T47D (cell line): ENCODE measurements around the gene NASP.

Experiments
- DNase-seq, 2 experiments: peaks; one replicate each; pipeline versions ENCODE4 v3.0.0 to v3.0.0-alpha.2; 2011 to 2012; ENCODE audit warnings: low read depth in 1 of 2, low spot score in 1 of 2
- JUND ChIP-seq: IDR thresholded peaks from 2 replicates; pipeline ENCODE4 v1.6.1; 2012; ENCODE audit warnings: low read depth
- in situ Hi-C: cut with HindIII; loops from 2 replicates; pipeline ENCODE4 v1.10.0; 2016; ENCODE audit warnings: low sequenced_read_pairs, low pct_unique_long_range_greater_than_20kb

The NASP gene, protein sequence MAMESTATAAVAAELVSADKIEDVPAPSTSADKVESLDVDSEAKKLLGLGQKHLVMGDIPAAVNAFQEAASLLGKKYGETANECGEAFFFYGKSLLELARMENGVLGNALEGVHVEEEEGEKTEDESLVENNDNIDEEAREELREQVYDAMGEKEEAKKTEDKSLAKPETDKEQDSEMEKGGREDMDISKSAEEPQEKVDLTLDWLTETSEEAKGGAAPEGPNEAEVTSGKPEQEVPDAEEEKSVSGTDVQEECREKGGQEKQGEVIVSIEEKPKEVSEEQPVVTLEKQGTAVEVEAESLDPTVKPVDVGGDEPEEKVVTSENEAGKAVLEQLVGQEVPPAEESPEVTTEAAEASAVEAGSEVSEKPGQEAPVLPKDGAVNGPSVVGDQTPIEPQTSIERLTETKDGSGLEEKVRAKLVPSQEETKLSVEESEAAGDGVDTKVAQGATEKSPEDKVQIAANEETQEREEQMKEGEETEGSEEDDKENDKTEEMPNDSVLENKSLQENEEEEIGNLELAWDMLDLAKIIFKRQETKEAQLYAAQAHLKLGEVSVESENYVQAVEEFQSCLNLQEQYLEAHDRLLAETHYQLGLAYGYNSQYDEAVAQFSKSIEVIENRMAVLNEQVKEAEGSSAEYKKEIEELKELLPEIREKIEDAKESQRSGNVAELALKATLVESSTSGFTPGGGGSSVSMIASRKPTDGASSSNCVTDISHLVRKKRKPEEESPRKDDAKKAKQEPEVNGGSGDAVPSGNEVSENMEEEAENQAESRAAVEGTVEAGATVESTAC

DNA sequence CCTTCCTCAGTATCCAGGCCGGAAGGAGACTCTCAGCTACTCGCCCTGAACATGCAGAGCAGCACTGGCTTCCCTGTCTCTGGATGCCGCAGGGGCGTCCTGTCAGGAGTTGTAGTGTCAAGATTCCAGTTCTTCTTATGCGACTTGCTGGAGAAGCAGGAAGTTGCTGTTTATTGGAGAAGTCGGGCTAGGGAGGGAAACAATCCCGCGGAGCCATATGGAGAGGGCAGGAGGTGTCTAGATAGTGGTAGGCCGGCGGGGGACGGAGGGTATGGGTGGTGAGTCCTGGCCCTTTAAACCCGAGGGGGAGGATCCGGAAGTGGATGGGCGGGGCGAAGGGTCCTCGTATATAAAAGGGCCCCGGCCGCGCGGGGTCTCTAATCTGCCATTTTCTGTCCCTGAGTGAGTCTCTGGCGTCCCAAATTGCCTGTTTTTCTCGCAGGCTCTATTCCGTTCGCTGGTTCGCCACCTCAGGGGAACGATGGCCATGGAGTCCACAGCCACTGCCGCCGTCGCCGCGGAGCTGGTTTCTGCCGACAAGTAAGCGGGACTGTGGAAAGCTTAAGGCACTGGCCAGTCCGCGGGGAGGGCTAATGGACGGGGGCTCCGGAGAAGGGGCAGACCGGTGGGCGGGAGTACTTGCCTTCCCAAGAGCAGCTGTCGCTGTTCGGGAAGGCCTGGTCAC lies at the start of gene NASP:
TSS of gene NASP (plus strand) at position 376 of the 685 bp plus-strand sequence. CDS start at position 482, 106 bp downstream.
- in situ Hi-C loops, result no loop called here
- DNase-seq, result peak; percentile 38 to 87
- no peak for TF ChIP-seq JUND

DNA sequence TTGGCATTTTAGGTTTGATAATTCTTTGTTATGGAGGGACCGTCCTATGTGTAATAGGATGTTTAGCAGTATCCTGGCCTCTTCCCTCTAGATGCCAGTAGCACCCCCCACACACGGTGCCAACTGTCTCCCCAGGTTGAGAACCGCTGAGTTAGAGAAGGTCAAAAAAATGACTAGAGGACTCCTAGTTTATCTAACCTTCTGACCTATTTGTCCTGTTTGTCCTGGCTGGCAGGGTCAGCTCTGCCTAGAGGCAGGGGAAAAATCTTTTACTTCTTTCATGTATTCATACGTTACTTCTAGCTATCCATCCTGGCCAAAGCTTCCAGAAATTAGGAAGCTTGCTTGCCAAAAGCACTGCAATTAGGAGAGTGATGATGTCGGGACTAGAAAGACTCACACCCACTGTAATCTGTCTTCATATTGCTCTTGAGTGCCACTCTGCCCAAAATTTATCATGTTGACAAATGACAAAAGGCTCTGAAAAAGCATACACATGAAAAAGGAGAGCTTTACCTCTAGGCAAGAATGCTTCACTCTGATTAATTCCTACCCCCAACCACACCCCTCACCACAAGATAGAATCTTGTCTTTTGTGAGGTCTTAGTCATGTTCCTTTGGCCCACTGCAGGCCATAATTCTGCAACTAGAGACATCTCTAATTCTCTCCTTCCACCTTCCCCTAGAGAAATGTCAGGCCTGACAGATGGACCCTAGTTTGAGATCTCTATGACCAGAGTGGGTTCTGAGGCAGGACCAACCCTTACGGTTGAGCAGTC lies 47.7 kb upstream of the NASP start:
- no peak for DNase-seq
- TF ChIP-seq JUND, result no peak
- in situ Hi-C loops, result no loop called here

DNA sequence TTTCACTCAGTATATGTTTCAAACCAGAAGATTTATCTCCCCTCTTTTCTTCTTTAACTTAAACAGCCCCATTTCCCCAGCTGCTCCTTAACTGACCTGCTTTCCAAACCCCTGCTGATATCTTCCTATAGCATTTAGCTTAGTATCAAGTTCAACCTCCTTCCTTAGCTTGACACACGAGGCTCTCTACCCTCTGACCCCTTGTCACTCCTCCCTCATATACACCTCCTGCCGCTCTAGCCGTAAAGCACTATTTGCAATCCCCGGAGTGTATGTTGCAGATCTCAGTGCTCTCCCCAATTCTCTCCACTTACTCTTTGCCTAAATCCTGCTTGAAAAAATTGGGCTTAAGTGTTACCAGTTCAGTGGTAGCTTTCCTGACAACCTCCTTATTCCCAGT lies 47.0 kb upstream of the NASP start:
- no peak for TF ChIP-seq JUND
- in situ Hi-C loops, result no loop called here
- no peak for DNase-seq

DNA sequence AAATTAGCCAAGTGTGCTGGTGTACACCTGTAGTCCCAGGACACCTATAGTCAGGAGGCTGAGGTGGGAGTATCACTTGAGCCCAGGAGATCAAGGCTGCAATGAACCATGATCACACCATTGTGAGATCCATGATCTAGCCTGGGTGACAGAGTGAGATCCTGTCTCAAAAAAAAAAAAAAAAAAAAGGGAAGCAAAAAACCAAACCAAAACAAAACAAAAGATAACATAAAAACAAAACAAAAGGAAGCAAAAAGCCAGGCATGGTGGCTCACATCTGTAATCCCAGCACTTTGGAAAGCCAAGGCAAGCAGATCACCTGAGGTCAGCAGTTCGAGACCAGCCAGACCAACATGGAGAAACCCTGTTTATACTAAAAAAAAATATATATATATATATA lies 42.6 kb upstream of the NASP start:
- no peak for TF ChIP-seq JUND
- in situ Hi-C loops, result no loop called here
- DNase-seq, result no peak

DNA sequence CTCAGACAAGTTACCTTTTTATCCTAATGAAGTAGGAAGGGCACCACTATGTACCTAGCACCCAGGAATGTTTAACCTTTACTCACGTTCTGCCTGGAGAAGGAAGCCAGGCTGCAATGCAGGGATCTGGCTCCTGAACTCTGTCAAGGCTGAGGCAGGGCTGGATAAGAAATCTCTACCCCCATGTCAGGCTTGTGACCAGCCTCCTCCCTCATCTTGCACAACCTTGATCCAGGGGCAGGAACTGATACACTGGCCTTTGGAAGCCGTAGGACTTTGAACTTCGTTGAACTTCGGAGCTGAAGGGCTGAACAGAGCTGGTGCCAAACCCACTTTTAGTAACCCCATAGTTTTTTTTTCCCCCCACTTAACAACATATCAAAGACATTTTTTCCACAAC lies 41.2 kb upstream of the NASP start:
- no peak for TF ChIP-seq JUND
- DNase-seq, result no peak
- in situ Hi-C loops, result no loop called here

DNA sequence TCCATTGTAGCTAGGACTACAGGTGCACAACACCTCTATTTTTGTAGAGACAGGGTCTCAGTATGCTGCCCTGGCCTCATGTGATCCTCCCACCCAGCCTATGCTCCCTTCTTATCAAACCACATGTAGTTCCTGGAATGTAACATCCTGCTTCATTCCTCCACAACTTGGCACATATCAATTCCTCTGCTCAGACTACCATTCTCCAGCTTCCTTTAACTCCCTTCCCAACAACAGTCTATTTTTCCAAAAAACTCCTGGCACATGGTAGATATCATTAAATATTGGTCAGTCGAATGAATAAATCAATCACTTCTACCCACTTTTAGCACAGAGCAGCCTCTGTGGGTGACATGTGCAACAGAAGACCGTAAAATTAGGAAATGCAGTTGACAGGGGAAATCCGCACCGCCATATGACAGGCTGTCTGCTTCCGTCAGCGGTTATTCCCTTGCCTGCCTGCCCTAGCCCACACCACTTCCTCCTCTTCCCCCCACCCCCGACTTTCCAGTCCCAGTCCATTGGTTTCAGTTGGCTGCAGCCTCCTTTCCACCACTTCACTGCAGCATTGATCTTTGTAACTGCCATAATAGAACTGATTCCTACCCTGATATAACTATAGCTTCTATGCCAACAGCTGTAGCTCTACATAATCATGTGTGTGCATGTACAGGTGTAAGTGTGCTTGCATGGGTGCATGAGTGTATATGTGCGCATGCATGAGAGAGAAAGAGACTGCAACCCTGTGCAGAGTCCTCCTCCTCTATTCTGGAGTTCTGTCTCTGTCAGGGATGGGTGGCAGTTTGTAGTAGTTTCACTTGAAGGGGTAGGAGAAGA lies 40.0 kb upstream of the NASP start:
- in situ Hi-C loops, result no loop called here
- DNase-seq, result no peak
- TF ChIP-seq JUND, result no peak

DNA sequence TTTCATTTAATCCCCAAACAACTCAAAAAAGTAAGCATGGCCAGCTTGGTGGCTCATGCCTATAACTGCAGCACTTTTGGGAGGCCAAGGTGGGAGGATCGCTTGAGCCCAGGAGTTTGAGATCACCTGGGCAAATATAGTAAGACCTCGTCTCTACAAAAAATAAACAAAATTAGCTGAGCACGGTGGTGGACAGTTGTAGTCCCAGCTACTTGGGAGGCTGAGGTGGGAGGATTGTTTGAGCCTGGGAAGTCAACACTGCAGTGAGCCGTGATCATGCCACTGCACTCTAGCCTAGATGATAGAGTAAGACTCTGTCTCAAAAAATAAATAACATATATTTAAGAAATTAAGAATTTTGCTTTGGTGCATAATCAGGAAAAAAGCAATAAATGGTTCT lies 39.3 kb upstream of the NASP start:
- in situ Hi-C loops, result no loop called here

DNA sequence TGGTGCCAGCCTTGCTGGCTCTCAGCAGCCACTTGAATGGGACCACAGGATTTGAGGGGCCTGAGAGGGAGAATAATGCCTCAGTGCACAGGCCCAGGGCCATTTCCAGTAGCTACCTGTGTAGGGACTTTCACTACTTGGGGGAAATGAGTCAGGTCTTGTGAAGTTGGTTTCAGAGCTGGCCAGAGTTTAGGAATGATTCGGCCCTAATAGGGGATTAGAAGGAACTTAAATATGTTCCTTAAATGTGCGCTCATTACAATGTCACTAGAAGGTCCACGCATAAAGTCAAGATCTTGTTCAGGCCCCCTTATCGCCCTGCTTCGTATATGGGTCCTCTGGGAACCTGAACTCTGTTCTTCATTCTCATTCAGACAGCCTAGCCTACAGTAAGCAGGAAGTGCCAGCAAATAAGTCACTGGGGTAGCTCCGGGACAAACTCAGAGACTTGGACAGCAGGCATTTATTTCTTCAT lies 38.8 kb upstream of the NASP start:
- no peak for DNase-seq
- in situ Hi-C loops, result no loop called here
- TF ChIP-seq JUND, result no peak

More for the DNA sequence above, 39.3 kb upstream of the NASP start:
- DNase-seq, result no peak
- TF ChIP-seq JUND, result no peak

DNA sequence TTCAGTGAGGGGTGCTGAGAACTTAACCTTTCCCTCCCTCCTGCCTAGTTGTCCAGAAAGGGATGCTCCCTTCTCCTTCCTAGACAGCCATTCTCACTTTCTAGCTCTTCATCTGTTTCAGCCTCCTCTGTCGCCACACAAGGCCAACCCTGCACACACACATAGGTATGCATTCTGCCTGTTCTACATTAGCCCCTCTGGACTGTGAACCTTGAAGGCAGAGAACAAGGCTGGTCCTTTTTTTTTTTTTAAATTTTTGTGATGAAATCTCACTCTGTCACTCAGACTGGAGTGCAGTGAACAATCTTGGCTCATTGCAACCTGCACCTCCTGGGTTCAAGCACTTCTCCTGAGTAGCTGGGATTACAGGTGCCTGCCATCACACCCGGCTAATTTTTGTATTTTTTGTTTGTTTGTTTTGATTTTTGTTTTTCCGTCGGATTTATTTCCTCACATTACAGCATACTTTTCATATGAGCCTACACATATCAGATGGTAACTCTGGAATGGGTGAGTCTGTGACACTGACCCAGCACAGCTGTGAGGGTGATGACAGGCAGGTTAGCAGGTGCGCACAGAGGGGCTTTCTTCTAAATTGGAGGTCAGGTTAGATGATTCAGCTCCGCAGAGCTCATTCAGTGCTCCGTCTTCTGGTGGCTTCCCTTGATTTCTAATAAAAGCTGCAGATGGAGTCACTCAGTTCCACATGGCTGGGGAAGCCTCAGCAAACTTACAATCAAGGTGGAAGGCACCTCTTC lies 38.1 kb upstream of the NASP start:
- TF ChIP-seq JUND, result no peak
- in situ Hi-C loops, result no loop called here
- no peak for DNase-seq

DNA sequence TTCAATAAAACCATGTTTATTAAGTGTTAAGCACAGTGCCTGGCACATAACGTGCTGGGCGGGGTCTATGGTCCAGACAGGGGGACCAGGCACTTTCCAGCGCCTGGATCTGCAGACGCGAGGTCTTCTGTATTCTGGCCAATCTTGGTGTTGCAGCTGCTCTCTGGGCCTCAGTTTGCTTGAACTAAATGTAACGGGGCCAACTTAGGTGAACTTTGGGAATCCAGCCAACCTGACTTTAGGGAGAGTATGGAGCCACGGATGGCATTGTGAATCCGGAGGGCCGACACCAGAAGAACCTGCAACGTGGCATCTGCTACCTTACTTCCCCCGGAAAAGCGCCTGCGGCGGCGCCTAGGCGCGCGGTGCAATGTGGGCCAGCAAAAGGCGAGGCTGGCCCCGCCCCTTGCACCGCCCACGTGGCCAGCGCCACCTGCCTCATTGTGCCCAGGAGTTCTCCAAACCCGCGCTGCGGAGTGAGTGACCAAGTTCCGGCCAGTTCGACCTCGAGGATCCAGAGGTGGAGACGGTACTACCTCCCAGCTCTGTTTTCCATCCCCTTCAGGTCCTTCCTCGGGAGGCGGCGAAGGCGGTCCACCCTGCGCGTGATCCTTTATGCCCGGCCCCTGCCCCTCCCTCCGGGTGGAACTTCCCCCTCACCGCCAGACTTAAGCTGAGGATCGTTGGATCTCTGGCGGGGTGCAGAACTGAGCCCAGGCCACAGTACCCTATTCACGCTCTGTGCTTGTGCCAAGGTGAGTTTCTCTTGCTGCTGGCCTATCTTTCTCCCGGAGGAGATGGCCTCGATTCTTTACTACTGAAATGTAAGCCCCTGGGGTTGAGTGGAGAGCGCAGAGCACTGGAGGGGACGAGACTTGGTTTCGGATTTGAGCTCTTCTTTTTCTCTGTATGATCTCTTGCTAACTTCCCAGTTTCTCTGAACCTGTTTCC lies 33.2 kb upstream of the NASP start, which contains the start of gene AKR1A1:
TSS of gene AKR1A1 (plus strand) at position 426 of the 951 bp plus-strand sequence. CDS start 10,969 bp downstream, outside the sequence.
- in situ Hi-C loops, result no loop called here

More for the DNA sequence above, 33.2 kb upstream of the NASP start, which contains the start of gene AKR1A1:
- TF ChIP-seq JUND, result no peak
- peak; percentile 41 to 96 for DNase-seq
